K562 (cell line): ENCODE data around the gene FGFBP3. TPM values are rescaled to one million over a fixed set of nuclear protein-coding genes. Genes with fewer than 3 reads are reported as not detected.

ENCODE experiments used
- ATF1 ChIP-seq, 2 experiments: fragments of 450-650 bp in 1 of 2; IDR thresholded peaks; 2 replicates each; pipeline ENCODE4 v1.6.1; 2016; ENCODE audit warnings: missing compliant biosample characterization in 1 of 2, missing genetic modification characterization in 1 of 2
- LCOR ChIP-seq: sonication (generic); formaldehyde crosslinking; IDR thresholded peaks from 2 replicates; pipeline ENCODE4 v1.8.0; 2022; ENCODE audit warnings: mild to moderate bottlenecking, missing genetic modification reagents
- PYGO2 ChIP-seq: fragments of 450-650 bp; IDR thresholded peaks from 2 replicates; pipeline ENCODE4 v1.6.1; 2016; ENCODE audit warnings: mild to moderate bottlenecking, missing genetic modification characterization, moderate library complexity, missing compliant biosample characterization
- RBFOX2 ChIP-seq: fragments of 200-400 bp; formaldehyde crosslinking; IDR thresholded peaks from 2 replicates; pipeline ENCODE4 v1.6.1; 2017; ENCODE audit warnings: low read depth, mild to moderate bottlenecking, low read length, moderate library complexity
- RBM22 ChIP-seq: fragments of 200-400 bp; formaldehyde crosslinking; IDR thresholded peaks from 2 replicates; pipeline ENCODE4 v1.6.1; 2018; ENCODE audit warnings: low read length, low read depth; ENCODE audit not compliant: poor library complexity, severe bottlenecking
- TEAD4 ChIP-seq, 2 experiments: sonication (generic) in 1 of 2; formaldehyde crosslinking in 1 of 2; IDR thresholded peaks; 2 replicates each; pipeline versions ENCODE4 v1.6.1 to v1.8.0; 2012 to 2022; ENCODE audit warnings: borderline replicate concordance in 1 of 2, inconsistent platforms in 1 of 2, low read length in 1 of 2, mild to moderate bottlenecking in 1 of 2, missing genetic modification reagents in 1 of 2
- ZNF143 ChIP-seq: sonication (generic); formaldehyde crosslinking; IDR thresholded peaks from 2 replicates; pipeline ENCODE4 v1.9.0; 2022; ENCODE audit warnings: mild to moderate bottlenecking, missing genetic modification reagents
- ZNF224 ChIP-seq: sonication (generic); formaldehyde crosslinking; IDR thresholded peaks from 2 replicates; pipeline ENCODE4 v1.8.0; 2022; ENCODE audit warnings: mild to moderate bottlenecking, missing genetic modification reagents
- polyA plus RNA-seq, 8 experiments: library from polyadenylated mRNA; depleted of rRNA in 4 of 8; stranded (reverse) in 5 of 8; unstranded in 3 of 8; fragments of >200 nt; fragmentation: Nextera tagmentation in 2 of 8; fragmentation: Illumina TruSeq in 1 of 8; extraction: Ambion mirVana in 2 of 8; extraction: Trizol in 1 of 8; gene quantifications; 2 replicates each; pipeline versions ENCODE4 v1.2.1 to v1.2.3, GENCODE V29; 2011 to 2014; ENCODE audit warnings: inconsistent platforms in 1 of 8, missing spikeins in 1 of 8
- total RNA-seq, 7 experiments: library from RNA; depleted of rRNA in 6 of 7; stranded (reverse); fragments of >200 nt in 6 of 7; fragmentation: Illumina TruSeq in 2 of 7; extraction: Trizol in 2 of 7; gene quantifications; 2 replicates each; pipeline versions ENCODE4 v1.2.1 to v1.2.3, GENCODE V29; 2011 to 2021; ENCODE audit warnings: low replicate concordance in 1 of 7
- TF ChIP-seq, protein P1 (sequence below): fragments of 450-650 bp; IDR thresholded peaks from 2 replicates; pipeline ENCODE4 v1.7.1; 2018; ENCODE audit warnings: mild to moderate bottlenecking, low read depth; ENCODE audit not compliant: partially characterized antibody
- TF ChIP-seq, protein P2 (sequence below): sonication (generic); formaldehyde crosslinking; IDR thresholded peaks from 2 replicates; pipeline ENCODE4 v1.5.0; 2020; ENCODE audit warnings: missing genetic modification reagents
- TF ChIP-seq, protein P3 (sequence below), 2 experiments: fragments of 450-650 bp in 1 of 2; IDR thresholded peaks; 2 replicates each; pipeline ENCODE4 v1.6.1; 2011 to 2017; ENCODE audit warnings: low read depth in 2 of 2, antibody characterized with exemption in 1 of 2, borderline replicate concordance in 1 of 2, low read length in 1 of 2, mild to moderate bottlenecking in 1 of 2, mixed read lengths in 1 of 2; ENCODE audit not compliant: control insufficient read depth in 1 of 2
- TF ChIP-seq, protein P4 (sequence below): sonication (generic); formaldehyde crosslinking; IDR thresholded peaks from 2 replicates; pipeline ENCODE4 v1.8.0; 2022; ENCODE audit warnings: missing genetic modification reagents, mild to moderate bottlenecking, borderline replicate concordance
- TF ChIP-seq, protein P5 (sequence below): fragments of 250-450 bp; sonication (Bioruptor Pico); IDR thresholded peaks from 2 replicates; pipeline ENCODE4 v1.8.0; 2021; ENCODE audit warnings: moderate library complexity, mild to moderate bottlenecking, inconsistent platforms

Gene FGFBP3
- total and polyA plus RNA-seq, 9 of the 15 experiments (the other 6 are each of a cell fraction or from before 2014, with no cell fraction given): 0.58 to 3.0 (median 1.5) TPM

DNA sequence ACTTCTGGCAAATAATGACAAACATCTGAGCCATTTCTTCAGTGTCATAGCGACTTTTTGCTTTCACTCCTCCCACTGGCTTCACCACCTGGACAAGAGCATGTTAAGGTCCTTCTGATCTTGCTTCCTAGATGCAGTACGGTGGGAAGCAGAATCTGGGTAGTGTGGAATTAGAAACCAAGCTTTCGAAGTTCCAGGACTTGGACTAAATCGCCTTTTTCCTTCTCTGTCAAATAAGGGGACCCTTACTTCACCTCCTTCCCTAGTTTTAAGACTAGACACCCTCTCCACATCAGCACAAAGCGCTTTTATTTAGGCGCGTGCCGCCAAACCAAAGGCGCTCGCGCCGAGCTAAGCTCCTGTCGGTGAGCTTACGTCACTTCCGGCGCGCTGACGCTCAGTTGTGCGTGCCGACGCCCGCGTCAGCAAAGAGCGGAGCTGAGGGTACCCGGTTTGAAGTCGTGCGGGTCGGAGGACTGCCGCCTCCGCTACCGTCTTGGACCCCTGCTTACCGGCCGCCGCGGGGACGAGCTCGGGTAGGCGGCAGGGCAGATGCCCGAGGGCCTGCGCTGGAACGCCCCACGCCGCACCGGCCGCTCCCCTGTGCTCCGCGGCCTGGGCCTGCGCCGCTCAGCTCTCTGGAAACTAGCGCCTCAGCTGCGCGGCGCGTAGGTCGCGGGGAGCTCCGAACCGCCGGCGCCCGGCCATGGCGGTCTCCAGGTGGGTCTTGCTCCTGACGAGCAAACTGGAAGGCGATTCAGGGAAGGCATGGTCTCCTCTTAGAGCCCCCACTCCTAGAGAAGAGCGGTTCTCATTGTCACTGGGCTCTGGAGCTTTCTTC is 14.3 kb upstream of the FGFBP3 start, which contains the start of gene BTAF1 (continued):
- TF ChIP-seq LCOR: no peak
- TF ChIP-seq, protein P1, sequence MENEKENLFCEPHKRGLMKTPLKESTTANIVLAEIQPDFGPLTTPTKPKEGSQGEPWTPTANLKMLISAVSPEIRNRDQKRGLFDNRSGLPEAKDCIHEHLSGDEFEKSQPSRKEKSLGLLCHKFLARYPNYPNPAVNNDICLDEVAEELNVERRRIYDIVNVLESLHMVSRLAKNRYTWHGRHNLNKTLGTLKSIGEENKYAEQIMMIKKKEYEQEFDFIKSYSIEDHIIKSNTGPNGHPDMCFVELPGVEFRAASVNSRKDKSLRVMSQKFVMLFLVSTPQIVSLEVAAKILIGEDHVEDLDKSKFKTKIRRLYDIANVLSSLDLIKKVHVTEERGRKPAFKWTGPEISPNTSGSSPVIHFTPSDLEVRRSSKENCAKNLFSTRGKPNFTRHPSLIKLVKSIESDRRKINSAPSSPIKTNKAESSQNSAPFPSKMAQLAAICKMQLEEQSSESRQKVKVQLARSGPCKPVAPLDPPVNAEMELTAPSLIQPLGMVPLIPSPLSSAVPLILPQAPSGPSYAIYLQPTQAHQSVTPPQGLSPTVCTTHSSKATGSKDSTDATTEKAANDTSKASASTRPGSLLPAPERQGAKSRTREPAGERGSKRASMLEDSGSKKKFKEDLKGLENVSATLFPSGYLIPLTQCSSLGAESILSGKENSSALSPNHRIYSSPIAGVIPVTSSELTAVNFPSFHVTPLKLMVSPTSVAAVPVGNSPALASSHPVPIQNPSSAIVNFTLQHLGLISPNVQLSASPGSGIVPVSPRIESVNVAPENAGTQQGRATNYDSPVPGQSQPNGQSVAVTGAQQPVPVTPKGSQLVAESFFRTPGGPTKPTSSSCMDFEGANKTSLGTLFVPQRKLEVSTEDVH: no peak
- 0 out of 2 replicates have a peak, but pooled peaks have one; percentile 27 for TF ChIP-seq ZNF143 (CRISPR knock-in tag)
- TF ChIP-seq TEAD4 (IDR thresholded peaks at IDR 0.05; ENCODE audit: low read length): no peak
- 0 out of 2 replicates have a peak, but pooled peaks have one; percentile 50 for TF ChIP-seq TEAD4 (CRISPR knock-in tag; IDR thresholded peaks at IDR 0.05; ENCODE audit: borderline replicate concordance)
- TF ChIP-seq, protein P2, sequence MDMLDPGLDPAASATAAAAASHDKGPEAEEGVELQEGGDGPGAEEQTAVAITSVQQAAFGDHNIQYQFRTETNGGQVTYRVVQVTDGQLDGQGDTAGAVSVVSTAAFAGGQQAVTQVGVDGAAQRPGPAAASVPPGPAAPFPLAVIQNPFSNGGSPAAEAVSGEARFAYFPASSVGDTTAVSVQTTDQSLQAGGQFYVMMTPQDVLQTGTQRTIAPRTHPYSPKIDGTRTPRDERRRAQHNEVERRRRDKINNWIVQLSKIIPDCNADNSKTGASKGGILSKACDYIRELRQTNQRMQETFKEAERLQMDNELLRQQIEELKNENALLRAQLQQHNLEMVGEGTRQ (CRISPR knock-in tag): no peak
- TF ChIP-seq RBFOX2: peak; percentile 95
- TF ChIP-seq RBM22: no peak
- no peak for TF ChIP-seq ZNF224 (CRISPR knock-in tag)
- TF ChIP-seq, protein P3, sequence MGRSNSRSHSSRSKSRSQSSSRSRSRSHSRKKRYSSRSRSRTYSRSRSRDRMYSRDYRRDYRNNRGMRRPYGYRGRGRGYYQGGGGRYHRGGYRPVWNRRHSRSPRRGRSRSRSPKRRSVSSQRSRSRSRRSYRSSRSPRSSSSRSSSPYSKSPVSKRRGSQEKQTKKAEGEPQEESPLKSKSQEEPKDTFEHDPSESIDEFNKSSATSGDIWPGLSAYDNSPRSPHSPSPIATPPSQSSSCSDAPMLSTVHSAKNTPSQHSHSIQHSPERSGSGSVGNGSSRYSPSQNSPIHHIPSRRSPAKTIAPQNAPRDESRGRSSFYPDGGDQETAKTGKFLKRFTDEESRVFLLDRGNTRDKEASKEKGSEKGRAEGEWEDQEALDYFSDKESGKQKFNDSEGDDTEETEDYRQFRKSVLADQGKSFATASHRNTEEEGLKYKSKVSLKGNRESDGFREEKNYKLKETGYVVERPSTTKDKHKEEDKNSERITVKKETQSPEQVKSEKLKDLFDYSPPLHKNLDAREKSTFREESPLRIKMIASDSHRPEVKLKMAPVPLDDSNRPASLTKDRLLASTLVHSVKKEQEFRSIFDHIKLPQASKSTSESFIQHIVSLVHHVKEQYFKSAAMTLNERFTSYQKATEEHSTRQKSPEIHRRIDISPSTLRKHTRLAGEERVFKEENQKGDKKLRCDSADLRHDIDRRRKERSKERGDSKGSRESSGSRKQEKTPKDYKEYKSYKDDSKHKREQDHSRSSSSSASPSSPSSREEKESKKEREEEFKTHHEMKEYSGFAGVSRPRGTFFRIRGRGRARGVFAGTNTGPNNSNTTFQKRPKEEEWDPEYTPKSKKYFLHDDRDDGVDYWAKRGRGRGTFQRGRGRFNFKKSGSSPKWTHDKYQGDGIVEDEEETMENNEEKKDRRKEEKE (IDR thresholded peaks at IDR 0.05; ENCODE audit: borderline replicate concordance in 1 of 2, control insufficient read depth in 1 of 2, low read depth in 2 of 2, low read length in 1 of 2): no peak
- TF ChIP-seq, protein P4, sequence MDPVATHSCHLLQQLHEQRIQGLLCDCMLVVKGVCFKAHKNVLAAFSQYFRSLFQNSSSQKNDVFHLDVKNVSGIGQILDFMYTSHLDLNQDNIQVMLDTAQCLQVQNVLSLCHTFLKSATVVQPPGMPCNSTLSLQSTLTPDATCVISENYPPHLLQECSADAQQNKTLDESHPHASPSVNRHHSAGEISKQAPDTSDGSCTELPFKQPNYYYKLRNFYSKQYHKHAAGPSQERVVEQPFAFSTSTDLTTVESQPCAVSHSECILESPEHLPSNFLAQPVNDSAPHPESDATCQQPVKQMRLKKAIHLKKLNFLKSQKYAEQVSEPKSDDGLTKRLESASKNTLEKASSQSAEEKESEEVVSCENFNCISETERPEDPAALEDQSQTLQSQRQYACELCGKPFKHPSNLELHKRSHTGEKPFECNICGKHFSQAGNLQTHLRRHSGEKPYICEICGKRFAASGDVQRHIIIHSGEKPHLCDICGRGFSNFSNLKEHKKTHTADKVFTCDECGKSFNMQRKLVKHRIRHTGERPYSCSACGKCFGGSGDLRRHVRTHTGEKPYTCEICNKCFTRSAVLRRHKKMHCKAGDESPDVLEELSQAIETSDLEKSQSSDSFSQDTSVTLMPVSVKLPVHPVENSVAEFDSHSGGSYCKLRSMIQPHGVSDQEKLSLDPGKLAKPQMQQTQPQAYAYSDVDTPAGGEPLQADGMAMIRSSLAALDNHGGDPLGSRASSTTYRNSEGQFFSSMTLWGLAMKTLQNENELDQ (CRISPR knock-in tag): no peak
- TF ChIP-seq PYGO2 (tag): no peak
- TF ChIP-seq ATF1 (CRISPR knock-in tag; IDR thresholded peaks at IDR 0.05): peak; percentile 69
- TF ChIP-seq ATF1 (tag; IDR thresholded peaks at IDR 0.05): peak; percentile 98
- TF ChIP-seq, protein P5, sequence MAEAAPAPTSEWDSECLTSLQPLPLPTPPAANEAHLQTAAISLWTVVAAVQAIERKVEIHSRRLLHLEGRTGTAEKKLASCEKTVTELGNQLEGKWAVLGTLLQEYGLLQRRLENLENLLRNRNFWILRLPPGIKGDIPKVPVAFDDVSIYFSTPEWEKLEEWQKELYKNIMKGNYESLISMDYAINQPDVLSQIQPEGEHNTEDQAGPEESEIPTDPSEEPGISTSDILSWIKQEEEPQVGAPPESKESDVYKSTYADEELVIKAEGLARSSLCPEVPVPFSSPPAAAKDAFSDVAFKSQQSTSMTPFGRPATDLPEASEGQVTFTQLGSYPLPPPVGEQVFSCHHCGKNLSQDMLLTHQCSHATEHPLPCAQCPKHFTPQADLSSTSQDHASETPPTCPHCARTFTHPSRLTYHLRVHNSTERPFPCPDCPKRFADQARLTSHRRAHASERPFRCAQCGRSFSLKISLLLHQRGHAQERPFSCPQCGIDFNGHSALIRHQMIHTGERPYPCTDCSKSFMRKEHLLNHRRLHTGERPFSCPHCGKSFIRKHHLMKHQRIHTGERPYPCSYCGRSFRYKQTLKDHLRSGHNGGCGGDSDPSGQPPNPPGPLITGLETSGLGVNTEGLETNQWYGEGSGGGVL: no peak
